HL-60 (cell line): Measurements from ENCODE around the gene PCSK5.
"Not testable (repeated sequence)": the region's sequence is repeated elsewhere in the genome, so short reads cannot be mapped to it uniquely, and the experiment has no call there.

Experiments
- DNase-seq, 2 experiments: peaks; one replicate each; pipeline ENCODE4 v3.0.0-alpha.2; 2010 to 2020; ENCODE audit warnings: low read depth in 1 of 2, low spot score in 1 of 2
- H3K27ac ChIP-seq: fragments of 250-450 bp; sonication (Bioruptor Pico); replicated peaks from 2 replicates; pipeline ENCODE4 v1.5.1; 2020; ENCODE audit warnings: mild to moderate bottlenecking, moderate library complexity
- H3K27me3 ChIP-seq: fragments of 250-450 bp; sonication (Bioruptor Pico); 2 replicates; pipeline ENCODE4 v1.5.1; 2021; ENCODE audit warnings: mild to moderate bottlenecking, moderate library complexity; ENCODE audit not compliant: insufficient read depth, poor library complexity, severe bottlenecking
- H3K4me3 ChIP-seq: replicated peaks from 2 replicates; pipeline ENCODE4 v1.5.1; 2011; ENCODE audit warnings: mild to moderate bottlenecking, control low read depth, low read length; ENCODE audit not compliant: insufficient read depth
- CTCF ChIP-seq: IDR thresholded peaks from one replicate; pipeline ENCODE4 v1.5.1; 2011; ENCODE audit warnings: low read length, control low read depth, inconsistent platforms; ENCODE audit not compliant: insufficient read depth
- GABPA ChIP-seq: IDR thresholded peaks from 2 replicates; pipeline ENCODE4 v1.6.1; 2012; ENCODE audit warnings: low read depth
- POLR2AphosphoS5 ChIP-seq: IDR thresholded peaks from 2 replicates; pipeline ENCODE4 v1.6.1; 2012; ENCODE audit warnings: low read depth
- REST ChIP-seq: IDR thresholded peaks from 2 replicates; pipeline ENCODE4 v1.6.1; 2012; ENCODE audit warnings: low read depth; ENCODE audit not compliant: insufficient replicate concordance
- SPI1 ChIP-seq: IDR thresholded peaks from 2 replicates; pipeline ENCODE4 v1.6.1; 2012; ENCODE audit warnings: low read depth, mild to moderate bottlenecking, borderline replicate concordance

The PCSK5 gene

GRCh38 chr9:76316069-76316468 is 425.6 kb downstream of the PCSK5 start:
- TF ChIP-seq CTCF (no peak), GABPA (no peak), REST (no peak), SPI1 (no peak), POLR2AphosphoS5 (no peak)
- no peak overlapping the region for H3K4me3 ChIP-seq
- no peaks in the 10 kb centered on the region for H3K27me3 ChIP-seq
- H3K27ac ChIP-seq: no peak overlapping the region
- no peak for DNase-seq

- not testable (repeated sequence) for H3K27ac ChIP-seq, H3K27me3 ChIP-seq, DNase-seq, H3K4me3 ChIP-seq
Observed at GRCh38 chr9:76319466-76319865, 429.0 kb downstream of the PCSK5 start.

DNA sequence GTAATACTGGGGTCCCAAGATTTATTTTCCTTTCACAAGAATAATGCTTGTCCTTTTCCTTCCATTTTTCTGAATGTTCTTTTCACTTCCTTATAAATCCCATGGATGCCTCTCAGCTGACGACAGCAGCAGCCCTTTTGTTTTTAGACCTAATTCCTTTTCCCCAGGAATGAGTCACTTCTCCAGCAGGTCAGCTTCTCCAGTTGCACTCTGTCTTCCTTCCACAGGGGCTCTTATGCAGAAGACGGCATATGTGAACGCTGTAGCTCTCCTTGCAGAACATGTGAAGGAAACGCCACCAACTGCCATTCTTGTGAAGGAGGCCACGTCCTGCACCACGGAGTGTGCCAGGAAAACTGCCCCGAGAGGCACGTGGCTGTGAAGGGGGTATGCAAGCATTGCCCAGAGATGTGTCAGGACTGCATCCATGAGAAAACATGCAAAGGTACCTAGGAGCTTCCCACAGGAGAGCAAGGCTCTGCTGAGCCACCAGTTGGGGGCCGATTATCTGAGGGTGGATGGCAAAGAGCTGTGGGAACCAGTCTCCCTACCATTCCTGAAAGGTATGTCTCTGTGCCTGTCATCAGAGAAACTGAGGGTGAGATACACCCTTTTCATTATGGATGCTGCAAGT is 430.8 kb downstream of the PCSK5 start:
- DNase-seq: no peak
- H3K27ac ChIP-seq: no peak overlapping the region
- TF ChIP-seq GABPA (no peak), POLR2AphosphoS5 (no peak), CTCF (no peak), SPI1 (no peak), REST (no peak)
- no peaks in the 10 kb centered on the region for H3K27me3 ChIP-seq
- no peak overlapping the region for H3K4me3 ChIP-seq

DNA sequence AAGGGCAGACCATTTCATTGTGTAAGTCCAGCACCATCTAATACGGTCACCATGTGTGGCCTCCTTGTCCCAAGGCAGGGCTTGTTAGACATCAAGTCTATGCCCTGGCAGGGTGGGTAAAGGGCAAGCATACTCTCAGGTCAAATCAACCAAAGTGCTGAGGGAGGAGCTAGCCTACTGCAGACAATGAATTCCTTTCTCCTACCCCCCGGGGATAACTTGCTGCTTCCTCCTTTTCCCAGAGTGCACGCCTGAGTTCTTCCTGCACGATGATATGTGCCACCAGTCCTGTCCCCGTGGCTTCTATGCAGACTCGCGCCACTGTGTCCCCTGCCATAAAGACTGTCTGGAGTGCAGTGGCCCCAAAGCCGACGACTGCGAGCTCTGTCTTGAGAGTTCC is 432.3 kb downstream of the PCSK5 start:
- no peak for TF ChIP-seq POLR2AphosphoS5
- no peak for TF ChIP-seq CTCF
- TF ChIP-seq SPI1: no peak
- TF ChIP-seq GABPA: no peak
- TF ChIP-seq REST: no peak

More for the DNA sequence above, 432.3 kb downstream of the PCSK5 start:
- Histone ChIP-seq H3K27ac (no peak overlapping the region), H3K27me3 (no peaks in the 10 kb centered on the region), H3K4me3 (no peak overlapping the region)
- DNase-seq: no peak
